NCI-H2107 treated with DMSO at 0.1 percent for 48 hours (cell line): ENCODE data around the gene CAMSAP2.

Experiments used
- DNase-seq: peaks from one replicate; lab custom pipeline; 2025; ENCODE audit not compliant: unreplicated experiment; lab: John Stamatoyannopoulos, UW

CAMSAP2 gene

GRCh38 chr1:200738327-200738948 lies at the start of gene CAMSAP2:
TSS of gene CAMSAP2 (plus strand) at chr1:200738893. CDS start at chr1:200739828, 935 bp downstream.
- peak; percentile 91 for DNase-seq

GRCh38 chr1:200692316-200692715 lies 46.4 kb upstream of the CAMSAP2 start:
- DNase-seq, result no peak

- no peak for DNase-seq
These were observed 45.4 kb upstream of the CAMSAP2 start for GRCh38 chr1:200693327-200693726.

- DNase-seq, result no peak
These were observed 44.0 kb upstream of the CAMSAP2 start for GRCh38 chr1:200694738-200695137.

GRCh38 chr1:200699871-200700270 lies 38.8 kb upstream of the CAMSAP2 start:
- DNase-seq, result peak; percentile 11

GRCh38 chr1:200704986-200705500 lies 33.6 kb upstream of the CAMSAP2 start:
- DNase-seq, result no peak

- no peak for DNase-seq
These were observed 32.4 kb upstream of the CAMSAP2 start for GRCh38 chr1:200706111-200706814.

GRCh38 chr1:200707116-200707515 lies 31.6 kb upstream of the CAMSAP2 start:
- DNase-seq, result no peak

GRCh38 chr1:200708161-200708560 lies 30.5 kb upstream of the CAMSAP2 start:
- no peak for DNase-seq

GRCh38 chr1:200708769-200709168 lies 29.9 kb upstream of the CAMSAP2 start:
- DNase-seq, result no peak

- no peak for DNase-seq
These were observed 28.5 kb upstream of the CAMSAP2 start for GRCh38 chr1:200710166-200710565.

GRCh38 chr1:200714504-200715187 lies 24.0 kb upstream of the CAMSAP2 start:
- DNase-seq, result no peak

GRCh38 chr1:200720199-200720598 lies 18.5 kb upstream of the CAMSAP2 start:
- DNase-seq, result no peak

- no peak for DNase-seq
These were observed 14.6 kb upstream of the CAMSAP2 start for GRCh38 chr1:200724064-200724463.

GRCh38 chr1:200727257-200727656 lies 11.4 kb upstream of the CAMSAP2 start:
- no peak for DNase-seq

GRCh38 chr1:200729863-200730262 lies 8.8 kb upstream of the CAMSAP2 start:
- no peak for DNase-seq

- DNase-seq, result no peak
These were observed 6.9 kb upstream of the CAMSAP2 start for GRCh38 chr1:200731654-200732332.

GRCh38 chr1:200732438-200732837 lies 6.3 kb upstream of the CAMSAP2 start:
- no peak for DNase-seq

- no peak for DNase-seq
These were observed 4.8 kb upstream of the CAMSAP2 start for GRCh38 chr1:200733907-200734306.

- no peak for DNase-seq
These were observed 924 bp upstream of the CAMSAP2 start for GRCh38 chr1:200737647-200738291.
